Keratinocyte (primary cell): ENCODE measurements around the gene SMYD2. TPM values are rescaled to one million over a fixed set of nuclear protein-coding genes. Genes with fewer than 3 reads are reported as not detected.

ENCODE experiments used
- DNase-seq: peaks from one replicate; pipeline ENCODE4 v3.0.0-alpha.2; 2011; ENCODE audit warnings: low read depth, missing footprints, low spot score
- FAIRE-seq: peaks from 2 replicates; lab custom pipeline; 2011; peaks lifted over from hg19 to GRCh38; lab: Jason Lieb, UNC
- H2AFZ ChIP-seq: 2 replicates; pipeline ENCODE4 v1.6.0; 2012; ENCODE audit warnings: low read length, control low read depth, inconsistent platforms; ENCODE audit not compliant: control insufficient read depth
- H3K27ac ChIP-seq: 2 replicates; pipeline ENCODE4 v1.5.1; 2011; ENCODE audit warnings: low read length; ENCODE audit not compliant: control insufficient read depth, insufficient read depth
- H3K27me3 ChIP-seq: 3 replicates; pipeline ENCODE4 v1.6.0; 2011; ENCODE audit warnings: low read length; ENCODE audit not compliant: control insufficient read depth, insufficient read depth; ENCODE audit errors: extremely low read depth
- H3K36me3 ChIP-seq, 2 experiments: 2 replicates in 1 of 2; 3 replicates in 1 of 2; pipeline ENCODE4 v1.5.1; 2011; ENCODE audit warnings: low read length in 2 of 2, mild to moderate bottlenecking in 1 of 2; ENCODE audit not compliant: control insufficient read depth in 2 of 2, insufficient read depth in 2 of 2; ENCODE audit errors: extremely low read depth in 1 of 2
- H3K4me1 ChIP-seq: 3 replicates; pipeline ENCODE4 v1.5.1; 2011; ENCODE audit warnings: low read length; ENCODE audit not compliant: control insufficient read depth, insufficient read depth; ENCODE audit errors: extremely low read depth
- H3K4me2 ChIP-seq: 3 replicates; pipeline ENCODE4 v1.6.0; 2011; ENCODE audit warnings: low read depth, low read length; ENCODE audit not compliant: control insufficient read depth, insufficient read depth; ENCODE audit errors: extremely low read depth
- H3K4me3 ChIP-seq, 3 experiments: fragments of 200-600 bp in 1 of 3; sonication (generic) in 1 of 3; 2 replicates in 2 of 3; 3 replicates in 1 of 3; pipeline ENCODE4 v1.5.1; 2011 to 2016; ENCODE audit warnings: low read length in 3 of 3, mild to moderate bottlenecking in 3 of 3, control low read depth in 2 of 3, inconsistent platforms in 1 of 3, low read depth in 1 of 3, mixed read lengths in 1 of 3, mixed run types in 1 of 3, moderate library complexity in 1 of 3; ENCODE audit not compliant: control insufficient read depth in 2 of 3, insufficient read depth in 2 of 3; ENCODE audit errors: extremely low read depth in 1 of 3
- H3K79me2 ChIP-seq: 2 replicates; pipeline ENCODE4 v1.6.0; 2012; ENCODE audit warnings: low read length; ENCODE audit not compliant: control insufficient read depth, insufficient read depth
- H3K9ac ChIP-seq: 3 replicates; pipeline ENCODE4 v1.6.0; 2011; ENCODE audit warnings: low read length; ENCODE audit not compliant: control insufficient read depth, insufficient read depth; ENCODE audit errors: extremely low read depth
- H3K9me1 ChIP-seq: 3 replicates; pipeline ENCODE4 v1.6.0; 2011; ENCODE audit warnings: low read length; ENCODE audit not compliant: control insufficient read depth, insufficient read depth; ENCODE audit errors: extremely low read depth
- H3K9me3 ChIP-seq: 2 replicates; pipeline ENCODE4 v1.5.1; 2012; ENCODE audit warnings: low read depth, low read length; ENCODE audit not compliant: control insufficient read depth
- H4K20me1 ChIP-seq: 3 replicates; pipeline ENCODE4 v1.6.0; 2011; ENCODE audit warnings: low read length; ENCODE audit not compliant: control insufficient read depth, insufficient read depth; ENCODE audit errors: extremely low read depth
- CTCF ChIP-seq, 3 experiments: IDR thresholded peaks in 1 of 3; conservative IDR thresholded peaks in 1 of 3; optimal IDR thresholded peaks in 1 of 3; 2 replicates in 2 of 3; 3 replicates in 1 of 3; pipeline versions ENCODE3 to v1.5.1; 2011; ENCODE audit warnings: low read length in 3 of 3, mild to moderate bottlenecking in 3 of 3, moderate library complexity in 2 of 3, control low read depth in 1 of 3, inconsistent platforms in 1 of 3; ENCODE audit not compliant: insufficient read depth in 2 of 3; ENCODE audit errors: extremely low read depth in 1 of 3
- EZH2 ChIP-seq: IDR thresholded peaks from one replicate; pipeline ENCODE4 v1.6.1; 2012; ENCODE audit warnings: inconsistent platforms, mild to moderate bottlenecking, low read length, moderate library complexity
- dilution Hi-C: fragments of 300-500 bp; cut with MboI; formaldehyde crosslinking; loops from one replicate; pipeline ENCODE4 v1.7.0; 2020; ENCODE audit warnings: low sequenced_read_pairs; ENCODE audit not compliant: extremely low pct_ligation_motif_present
- polyA plus RNA-seq, 5 experiments: library from polyadenylated mRNA; depleted of rRNA in 3 of 5; stranded (reverse) in 3 of 5; stranded (forward) in 1 of 5; unstranded in 1 of 5; fragments of >200 nt; gene quantifications; 1 replicate in 1 of 5; 2 replicates in 3 of 5; 3 replicates in 1 of 5; pipeline versions ENCODE4 v1.2.1 to v1.2.3, GENCODE V29; 2011 to 2012; ENCODE audit warnings: missing spikeins in 2 of 5, low read depth in 1 of 5, low replicate concordance in 1 of 5

The SMYD2 gene
- polyA plus RNA-seq, 1 donor (not counting 4 experiments of a cell fraction or from before 2014, with no cell fraction given), result 75.5 TPM

- FAIRE-seq, result no peak
- dilution Hi-C loops, result no loop called here
Observed at GRCh38 chr1:214384373-214385079, 103.6 kb downstream of the SMYD2 start.

GRCh38 chr1:214385428-214385827, 104.5 kb downstream of the SMYD2 start:
- H3K27me3 ChIP-seq, result no peaks in the 10 kb centered on the region
- no peaks in the 10 kb centered on the region for H3K9me1 ChIP-seq
- no peak for FAIRE-seq
- no peak for DNase-seq
- H4K20me1 ChIP-seq, result no peaks in the 10 kb centered on the region
- H2AFZ ChIP-seq, result no peak overlapping the region
- no peak overlapping the region for H3K4me3 ChIP-seq
- peaks cover 18% of the 10 kb centered on the region for H3K79me2 ChIP-seq
- TF ChIP-seq CTCF (optimal IDR thresholded peaks at IDR 0.05 in 1 of 3, IDR thresholded peaks at IDR 0.05 in 1 of 3, conservative IDR thresholded peaks at IDR 0.05 in 1 of 3; ENCODE audit: extremely low read depth in 1 of 3, insufficient read depth in 2 of 3, low read length in 3 of 3), result no peak
- no peak for TF ChIP-seq EZH2
- peaks cover 24% of the 10 kb centered on the region for H3K4me1 ChIP-seq
- H3K9ac ChIP-seq, result no peak overlapping the region
- H3K4me2 ChIP-seq, result no peak overlapping the region
- H3K36me3 ChIP-seq, result peaks cover 36 to 48% of the 10 kb centered on the region in 2 experiments
- H3K9me3 ChIP-seq, result no peaks in the 10 kb centered on the region
- dilution Hi-C loops, result no loop called here
- no peak overlapping the region for H3K27ac ChIP-seq

More at GRCh38 chr1:214384373-214385079, 103.6 kb downstream of the SMYD2 start:
- Histone ChIP-seq H3K27me3 (no peaks in the 10 kb centered on the region), H3K9ac (no peak overlapping the region), H3K4me1 (peaks cover 31% of the 10 kb centered on the region), H2AFZ (no peak overlapping the region), H3K9me3 (no peaks in the 10 kb centered on the region), H3K79me2 (peaks cover 18% of the 10 kb centered on the region), H3K4me2 (no peak overlapping the region), H3K4me3 (no peak overlapping the region), H3K9me1 (no peaks in the 10 kb centered on the region), H4K20me1 (no peaks in the 10 kb centered on the region), H3K36me3 (peaks cover 36 to 44% of the 10 kb centered on the region in 2 experiments), H3K27ac (no peak overlapping the region)
- no peak for DNase-seq
- TF ChIP-seq CTCF (optimal IDR thresholded peaks at IDR 0.05 in 1 of 3, IDR thresholded peaks at IDR 0.05 in 1 of 3, conservative IDR thresholded peaks at IDR 0.05 in 1 of 3; ENCODE audit: extremely low read depth in 1 of 3, insufficient read depth in 2 of 3, low read length in 3 of 3), result no peak
- no peak for TF ChIP-seq EZH2
